HEK293T (cell line): ENCODE data around the gene TMX4.
"Not testable (repeated sequence)": the region's sequence is repeated elsewhere in the genome, so short reads cannot be mapped to it uniquely, and the experiment has no call there.

Experiments used
- CTCF ChIA-PET: fragments of 350-600 bp; formaldehyde crosslinking; extraction: SDS; loops from one replicate; lab custom pipeline; 2021; ENCODE audit warnings: antibody characterized with exemption, inconsistent platforms; lab: Yijun Ruan, JAX
- POLR2A ChIA-PET: fragments of 350-600 bp; formaldehyde crosslinking; extraction: SDS; loops from one replicate; lab custom pipeline; 2020; ENCODE audit warnings: antibody characterized with exemption, inconsistent platforms; lab: Yijun Ruan, JAX
- DNase-seq: peaks from one replicate; pipeline ENCODE4 v3.0.0; 2012; ENCODE audit warnings: mixed read lengths; ENCODE audit errors: extremely low spot score
- ARNT ChIP-seq: fragments of 450-650 bp; IDR thresholded peaks from 2 replicates; pipeline ENCODE4 v1.6.1; 2017; ENCODE audit warnings: mild to moderate bottlenecking
- BHLHE40 ChIP-seq: fragments of 450-650 bp; IDR thresholded peaks from 2 replicates; pipeline ENCODE4 v1.6.1; 2016; ENCODE audit warnings: mild to moderate bottlenecking, moderate library complexity, borderline replicate concordance
- CTBP1 ChIP-seq: fragments of 450-650 bp; IDR thresholded peaks from 2 replicates; pipeline ENCODE4 v1.6.1; 2016; ENCODE audit warnings: borderline replicate concordance
- ELF4 ChIP-seq: fragments of 450-650 bp; IDR thresholded peaks from 2 replicates; pipeline ENCODE4 v1.6.1; 2017; ENCODE audit warnings: antibody characterized with exemption
- FOXA1 ChIP-seq: fragments of 450-650 bp; IDR thresholded peaks from 2 replicates; pipeline ENCODE4 v1.6.1; 2016; ENCODE audit warnings: mild to moderate bottlenecking
- FOXK2 ChIP-seq: fragments of 450-650 bp; IDR thresholded peaks from 2 replicates; pipeline ENCODE4 v1.6.1; 2016; ENCODE audit warnings: mild to moderate bottlenecking
- FOXM1 ChIP-seq: fragments of 450-650 bp; IDR thresholded peaks from 2 replicates; pipeline ENCODE4 v1.6.1; 2017; ENCODE audit warnings: mild to moderate bottlenecking, borderline replicate concordance
- HDGF ChIP-seq: fragments of 450-650 bp; IDR thresholded peaks from 2 replicates; pipeline ENCODE4 v1.6.1; 2017; ENCODE audit warnings: antibody characterized with exemption, borderline replicate concordance
- L3MBTL2 ChIP-seq: fragments of 450-650 bp; conservative IDR thresholded peaks from 2 replicates; pipeline ENCODE4 v1.6.1; 2016; ENCODE audit warnings: mild to moderate bottlenecking
- LEF1 ChIP-seq: fragments of 450-650 bp; IDR thresholded peaks from 2 replicates; pipeline ENCODE4 v1.6.1; 2017; ENCODE audit warnings: mild to moderate bottlenecking, borderline replicate concordance
- NFRKB ChIP-seq: fragments of 450-650 bp; IDR thresholded peaks from 2 replicates; pipeline ENCODE4 v1.6.1; 2016; ENCODE audit warnings: mild to moderate bottlenecking, moderate library complexity
- PKNOX1 ChIP-seq: fragments of 450-650 bp; IDR thresholded peaks from 2 replicates; pipeline ENCODE4 v1.6.1; 2016
- SP1 ChIP-seq: fragments of 450-650 bp; IDR thresholded peaks from 2 replicates; pipeline ENCODE4 v1.6.1; 2017
- SUZ12 ChIP-seq: fragments of 450-650 bp; IDR thresholded peaks from 2 replicates; pipeline ENCODE4 v1.6.1; 2016; ENCODE audit warnings: mild to moderate bottlenecking
- TARDBP ChIP-seq: fragments of 450-650 bp; IDR thresholded peaks from 2 replicates; pipeline ENCODE4 v1.6.1; 2016
- ZNF384 ChIP-seq: fragments of 450-650 bp; IDR thresholded peaks from 2 replicates; pipeline ENCODE4 v1.6.1; 2016

Gene TMX4

GRCh38 chr20:8033151-8033841 is 13.7 kb upstream of the TMX4 start:
- ChIA-PET CTCF (no interaction called here), POLR2A (no interaction called here)
- DNase-seq, result no peak
- TF ChIP-seq NFRKB (no peak), L3MBTL2 (no peak), CTBP1 (no peak), FOXM1 (no peak), PKNOX1 (no peak), LEF1 (no peak), ELF4 (no peak), ARNT (no peak), BHLHE40 (no peak), SUZ12 (no peak), TARDBP (no peak), HDGF (no peak), FOXA1 (no peak), FOXK2 (no peak)

DNA sequence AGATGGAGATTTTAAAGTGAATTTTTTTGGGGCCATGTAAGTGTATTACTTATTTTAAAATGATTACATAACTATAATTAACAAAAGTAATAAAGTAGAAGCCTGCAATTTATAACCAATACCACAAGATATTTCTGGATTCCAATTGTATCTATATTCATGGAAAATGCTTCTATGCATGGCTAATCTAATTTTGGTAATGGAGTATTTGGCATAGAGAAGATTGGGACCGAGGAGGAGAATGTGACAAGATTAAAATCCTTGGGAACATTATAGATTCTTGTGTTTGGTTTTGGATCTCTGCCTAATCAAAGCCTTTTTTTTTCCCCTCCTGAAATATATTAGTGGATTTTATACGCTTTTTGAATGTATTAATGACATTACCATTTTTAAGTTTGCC is 12.9 kb upstream of the TMX4 start:
- DNase-seq, result no peak
- no peak for TF ChIP-seq HDGF
- TF ChIP-seq ZNF384, result no peak
- TF ChIP-seq CTBP1, result no peak
- no peak for TF ChIP-seq SP1
- TF ChIP-seq NFRKB, result no peak
- TF ChIP-seq LEF1, result no peak
- TF ChIP-seq L3MBTL2, result no peak
- POLR2A ChIA-PET, result no interaction called here
- CTCF ChIA-PET, result no interaction called here

DNA sequence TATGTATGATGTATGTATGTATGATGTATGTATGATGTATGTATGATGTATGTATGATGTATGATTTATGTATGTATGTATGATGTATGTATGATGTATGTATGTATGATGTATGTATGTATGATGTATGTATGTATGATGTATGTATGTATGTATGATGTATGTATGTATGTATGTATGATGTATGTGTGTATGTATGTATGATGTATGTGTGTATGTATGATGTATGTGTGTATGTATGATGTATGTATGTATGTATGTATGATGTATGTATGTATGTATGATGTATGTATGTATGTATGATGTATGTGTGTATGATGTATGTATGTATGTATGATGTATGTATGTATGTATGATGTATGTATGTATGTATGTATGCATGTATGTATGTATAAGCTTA is 12.0 kb upstream of the TMX4 start:
- POLR2A ChIA-PET, DNase-seq, CTCF ChIA-PET: not testable (repeated sequence)

GRCh38 chr20:8021541-8022269 is 2.1 kb upstream of the TMX4 start:
- DNase-seq, result no peak
- CTCF ChIA-PET, result interaction anchor here (1.1 kb wide), 1 partner anchor 22 kb away, joined by 3 read pairs; no protein-coding TSS in a partner anchor
- POLR2A ChIA-PET, result no interaction called here
- TF ChIP-seq CTBP1 (no peak), FOXM1 (no peak), LEF1 (no peak), TARDBP (no peak), ELF4 (no peak), HDGF (no peak)

- ChIA-PET POLR2A (interaction anchor here (1.1 kb wide), 1 partner anchor 15 kb away, joined by 3 read pairs; no protein-coding TSS in a partner anchor), CTCF (interaction anchor here (1.1 kb wide), 1 partner anchor 23 kb away, joined by 3 read pairs; no protein-coding TSS in a partner anchor)
- TF ChIP-seq ARNT (no peak), FOXA1 (no peak), ZNF384 (no peak), PKNOX1 (no peak), FOXM1 (no peak), HDGF (no peak), BHLHE40 (no peak), LEF1 (no peak), SP1 (no peak), TARDBP (no peak), ELF4 (no peak), L3MBTL2 (no peak), SUZ12 (no peak), FOXK2 (no peak)
- DNase-seq, result no peak
These were observed 936 bp upstream of the TMX4 start for GRCh38 chr20:8020314-8021079.

- POLR2A ChIA-PET, result interaction anchor here (1.1 to 1.5 kb wide), 2 partner anchors 15 to 16 kb away, joined by 3 to 5 read pairs; no protein-coding TSS in a partner anchor
- 0 out of 2 replicates have a peak, but pooled peaks have one; percentile 75 for TF ChIP-seq L3MBTL2
- no peak for TF ChIP-seq HDGF
- no peak for TF ChIP-seq PKNOX1
- no peak for DNase-seq
- CTCF ChIA-PET, result no interaction called here
These were observed 362 bp upstream of the TMX4 start for GRCh38 chr20:8019998-8020247.
